ENCODE results near the gene OSBPL6. TPM values are rescaled to one million over a fixed set of nuclear protein-coding genes. Genes with fewer than 3 reads are reported as not detected.
"Not testable (repeated sequence)": the region's sequence is repeated elsewhere in the genome, so short reads cannot be mapped to it uniquely, and the experiment has no call there.

The OSBPL6 gene
- total RNA-seq, 1 donor from 2014 or later = 7.9 TPM

GRCh38 chr2:178422097-178422496, 227.8 kb downstream of the OSBPL6 start:
- Histone ChIP-seq H3K4me1 (no peaks in the 10 kb centered on the region), H3K27me3 (ENCODE audit: low read depth) (no peaks in the 10 kb centered on the region), H3K36me3 (peaks cover 7% of the 10 kb centered on the region), H3K4me3 (no peak overlapping the region), H3K27ac (no peak overlapping the region), H3K9me3 (peaks cover 5% of the 10 kb centered on the region)
- no peak for ATAC-seq
- no peak for DNase-seq
- no peak for TF ChIP-seq CTCF (IDR thresholded peaks at IDR 0.05)
- intact Hi-C loops (cut with DNase I) = no loop called here

GRCh38 chr2:178423746-178424145, 229.4 kb downstream of the OSBPL6 start:
- intact Hi-C loops (cut with DNase I); H3K27ac ChIP-seq; H3K4me1 ChIP-seq; DNase-seq; H3K4me3 ChIP-seq; ATAC-seq; H3K27me3 ChIP-seq (ENCODE audit: low read depth); H3K9me3 ChIP-seq: not testable (repeated sequence)
- H3K36me3 ChIP-seq = peaks cover 16% of the 10 kb centered on the region

GRCh38 chr2:178425255-178425827, 231.0 kb downstream of the OSBPL6 start:
- no peak for DNase-seq
- peaks cover 32% of the 10 kb centered on the region for H3K36me3 ChIP-seq
- H3K4me3 ChIP-seq = no peak overlapping the region
- intact Hi-C loops (cut with DNase I) = no loop called here
- H3K9me3 ChIP-seq = peaks cover 5% of the 10 kb centered on the region
- no peak overlapping the region for H3K27ac ChIP-seq
- H3K4me1 ChIP-seq = no peaks in the 10 kb centered on the region
- no peak for ATAC-seq
- no peak for TF ChIP-seq CTCF (IDR thresholded peaks at IDR 0.05)
- H3K27me3 ChIP-seq (ENCODE audit: low read depth) = no peaks in the 10 kb centered on the region

- Histone ChIP-seq H3K27me3 (ENCODE audit: low read depth) (no peaks in the 10 kb centered on the region), H3K27ac (no peak overlapping the region), H3K4me1 (no peaks in the 10 kb centered on the region), H3K36me3 (peaks cover 42% of the 10 kb centered on the region), H3K9me3 (peaks cover 5% of the 10 kb centered on the region), H3K4me3 (no peak overlapping the region)
- DNase-seq (no peak), ATAC-seq (no peak)
- TF ChIP-seq CTCF (IDR thresholded peaks at IDR 0.05) = no peak
- intact Hi-C loops (cut with DNase I) = no loop called here
Measured at GRCh38 chr2:178426388-178426787, 232.1 kb downstream of the OSBPL6 start.

GRCh38 chr2:178427458-178427857, 233.1 kb downstream of the OSBPL6 start:
- Histone ChIP-seq H3K4me3 (no peak overlapping the region), H3K27ac (no peak overlapping the region), H3K4me1 (no peaks in the 10 kb centered on the region), H3K9me3 (peaks cover 5% of the 10 kb centered on the region), H3K36me3 (peaks cover 53% of the 10 kb centered on the region), H3K27me3 (ENCODE audit: low read depth) (no peaks in the 10 kb centered on the region)
- ATAC-seq (no peak), DNase-seq (no peak)
- intact Hi-C loops (cut with DNase I) = no loop called here
- no peak for TF ChIP-seq CTCF (IDR thresholded peaks at IDR 0.05)

- no peak for TF ChIP-seq CTCF (IDR thresholded peaks at IDR 0.05)
- Histone ChIP-seq H3K36me3 (peaks cover 62% of the 10 kb centered on the region), H3K9me3 (peaks cover 5% of the 10 kb centered on the region), H3K4me3 (no peak overlapping the region), H3K27me3 (ENCODE audit: low read depth) (no peaks in the 10 kb centered on the region), H3K27ac (no peak overlapping the region), H3K4me1 (no peaks in the 10 kb centered on the region)
- DNase-seq = no peak
- intact Hi-C loops (cut with DNase I) = no loop called here
- no peak for ATAC-seq
Measured at GRCh38 chr2:178428396-178428806, 234.1 kb downstream of the OSBPL6 start.

All from lower lobe of right lung (tissue), 2 donors.